DLD1 (cell line): Measurements from ENCODE around the gene CCDC197.

ENCODE experiments used
- in situ Hi-C: cut with HindIII; loops from 2 replicates; pipeline ENCODE4 v1.10.0; 2017; ENCODE audit warnings: low sequenced_read_pairs

Gene CCDC197

DNA sequence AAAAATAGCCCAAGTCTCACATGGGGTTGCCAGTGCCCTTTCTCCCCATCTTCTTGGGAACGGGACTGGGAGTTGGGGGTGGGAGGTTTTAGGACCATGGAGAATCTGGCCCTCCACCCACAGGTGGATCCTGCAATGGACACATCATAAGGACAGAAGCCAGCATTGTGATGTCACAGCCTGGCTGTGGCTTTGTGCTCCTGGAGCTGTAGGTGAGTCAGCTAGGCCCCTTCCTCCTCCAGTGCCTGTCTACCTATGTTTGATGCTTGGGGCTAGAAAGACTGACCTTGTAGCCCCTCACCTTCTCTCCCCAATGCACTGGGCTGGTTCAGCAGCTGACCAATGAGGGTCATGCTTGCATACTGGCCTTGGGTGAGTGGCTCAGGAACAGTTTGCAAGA, at the start of gene CCDC197:
Gene CCDC197 (plus strand): TSS at position 220 of the 400 bp plus-strand sequence. CDS start 831 bp downstream, outside the sequence.
- in situ Hi-C loops: no loop called here

DNA sequence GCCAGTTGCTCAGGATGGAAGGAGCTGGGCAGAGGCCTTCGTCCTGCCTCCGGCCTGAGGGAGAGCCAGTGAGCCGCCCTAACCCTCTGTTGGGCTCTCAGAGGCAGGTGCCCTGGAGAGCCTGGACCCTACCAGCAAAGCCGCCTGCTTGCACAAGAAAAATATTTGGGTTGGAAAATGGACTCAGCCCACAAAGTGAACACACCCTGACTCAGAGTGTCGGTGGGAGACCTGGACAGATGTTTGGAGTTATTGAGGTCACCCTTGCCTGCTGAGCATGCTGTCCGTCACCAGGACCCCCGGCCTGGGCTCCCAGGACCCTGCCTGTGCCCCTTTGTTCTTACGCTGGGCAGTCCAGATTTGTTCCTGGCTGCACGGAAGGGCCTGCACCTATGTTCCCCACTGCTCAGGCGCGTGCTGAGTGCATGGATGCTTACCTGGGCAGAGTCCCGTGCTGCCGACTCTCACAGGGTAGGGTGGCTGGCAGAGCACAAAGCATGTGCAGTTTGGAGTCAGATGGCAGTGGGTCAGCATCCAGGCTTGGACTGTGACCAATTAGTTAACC, 47.5 kb upstream of the CCDC197 start:
- in situ Hi-C loops: no loop called here

DNA sequence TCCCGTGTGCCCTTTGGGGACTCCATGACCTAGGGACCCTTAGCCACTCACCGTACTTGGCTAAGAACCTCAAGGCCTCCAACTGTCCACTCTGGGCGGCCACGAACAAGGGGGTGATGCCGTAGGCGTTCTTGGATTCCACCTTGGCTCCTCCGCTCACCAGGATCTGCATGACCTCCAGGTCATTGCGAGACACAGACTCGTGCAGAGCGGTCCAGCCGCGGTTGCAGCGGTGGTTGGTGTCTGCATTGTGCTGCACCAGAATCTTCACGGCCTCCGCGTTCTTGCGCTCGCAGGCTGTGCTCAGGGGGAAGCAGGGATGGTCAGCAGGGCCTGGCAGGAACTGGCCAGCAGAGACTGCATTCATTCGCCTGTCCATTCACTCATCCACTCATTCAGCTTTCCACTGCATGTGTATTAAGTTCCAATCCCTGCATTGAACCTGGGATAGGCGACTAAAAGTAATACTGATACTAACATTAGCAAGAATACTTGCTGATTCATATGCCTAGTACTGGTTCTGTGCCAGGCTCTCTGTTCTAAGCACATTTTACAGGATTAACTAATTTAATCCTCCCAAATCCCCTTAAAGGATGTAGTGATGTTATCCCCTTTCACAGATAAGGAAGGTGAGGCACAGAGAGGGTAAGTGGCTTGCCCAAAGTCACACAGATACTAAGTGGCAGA, 46.0 kb upstream of the CCDC197 start:
- in situ Hi-C loops: no loop called here

DNA sequence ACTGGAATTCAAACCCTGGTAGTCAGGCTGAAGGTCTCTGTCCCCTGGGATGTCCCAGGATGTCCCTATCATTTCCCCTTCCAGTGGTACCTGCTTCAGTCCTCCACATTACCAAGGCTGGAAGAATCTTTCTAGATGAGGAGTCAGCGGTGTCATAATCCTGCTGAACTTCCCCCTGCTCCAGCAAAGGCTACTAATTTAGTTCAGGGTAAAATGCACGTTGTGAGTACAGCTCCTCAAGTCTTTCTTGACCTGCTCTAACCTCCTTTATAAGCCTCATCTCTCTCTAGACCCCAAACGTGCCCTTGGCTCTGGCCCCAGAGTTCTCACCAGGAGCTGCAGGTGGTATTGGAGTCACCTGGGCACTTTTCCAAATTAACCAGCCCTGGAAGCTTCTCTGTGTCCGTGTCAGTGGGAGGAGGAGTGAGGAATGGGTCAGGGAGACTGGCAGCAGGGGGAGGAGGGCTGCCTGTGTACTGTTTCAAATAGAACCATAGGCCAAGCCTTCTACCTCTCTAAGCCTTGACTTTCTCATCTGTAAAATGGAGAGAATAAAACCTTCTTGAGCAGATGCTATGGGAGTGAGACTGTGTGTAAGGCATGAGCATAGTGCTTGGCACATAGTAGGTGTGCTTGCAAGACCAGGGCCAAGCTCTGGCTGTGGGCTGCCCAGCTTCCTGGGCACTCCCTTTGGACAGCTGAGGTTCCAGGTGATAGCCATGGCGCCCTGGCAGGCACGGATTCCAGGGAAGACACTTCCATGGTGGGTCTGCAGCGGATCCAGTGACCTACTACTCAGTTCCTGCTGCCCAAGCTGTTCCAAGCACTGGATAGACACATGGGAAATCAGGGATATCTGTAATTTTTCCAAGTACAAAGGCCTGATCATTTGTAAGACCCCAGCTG, 45.2 kb upstream of the CCDC197 start:
- in situ Hi-C loops: no loop called here

DNA sequence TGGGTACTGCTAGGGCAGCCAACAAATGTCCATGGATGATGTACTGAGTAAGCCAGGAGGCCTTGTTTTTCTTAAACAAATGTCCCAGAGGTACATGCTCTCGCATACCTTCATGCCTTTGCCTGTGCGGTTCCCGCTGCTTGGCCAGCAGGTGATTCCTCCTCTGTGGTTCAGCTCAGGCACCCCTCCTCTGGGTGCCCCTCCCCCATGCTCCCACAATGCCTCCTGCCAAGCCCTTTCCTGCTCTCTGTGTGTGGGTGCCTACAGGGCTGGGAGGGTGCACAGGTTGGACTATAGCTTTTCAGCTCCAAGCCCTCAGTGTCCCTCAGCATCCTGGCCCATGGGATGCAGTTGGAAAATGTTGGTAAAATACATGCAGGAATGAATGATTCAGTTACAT, 44.3 kb upstream of the CCDC197 start:
- in situ Hi-C loops: no loop called here

DNA sequence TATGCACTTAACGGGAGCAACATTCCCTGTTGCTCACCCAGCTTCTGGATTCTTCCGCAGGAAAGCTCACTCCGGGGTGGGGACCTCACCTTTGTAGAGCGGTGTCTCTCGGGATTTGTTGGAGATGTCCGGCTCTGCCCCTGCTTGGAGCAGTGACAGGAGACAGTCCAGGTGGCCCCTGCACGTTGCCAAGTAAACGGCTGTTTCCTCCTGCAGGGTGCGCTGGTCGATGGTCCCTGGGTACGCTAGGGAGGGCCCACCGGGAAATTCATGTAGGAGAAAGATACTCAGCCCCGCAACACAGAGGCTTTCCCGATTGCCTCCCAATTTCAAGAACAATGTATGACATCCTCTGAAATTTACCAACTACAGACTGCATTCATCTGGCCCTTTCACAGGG, 43.8 kb upstream of the CCDC197 start:
- in situ Hi-C loops: no loop called here

DNA sequence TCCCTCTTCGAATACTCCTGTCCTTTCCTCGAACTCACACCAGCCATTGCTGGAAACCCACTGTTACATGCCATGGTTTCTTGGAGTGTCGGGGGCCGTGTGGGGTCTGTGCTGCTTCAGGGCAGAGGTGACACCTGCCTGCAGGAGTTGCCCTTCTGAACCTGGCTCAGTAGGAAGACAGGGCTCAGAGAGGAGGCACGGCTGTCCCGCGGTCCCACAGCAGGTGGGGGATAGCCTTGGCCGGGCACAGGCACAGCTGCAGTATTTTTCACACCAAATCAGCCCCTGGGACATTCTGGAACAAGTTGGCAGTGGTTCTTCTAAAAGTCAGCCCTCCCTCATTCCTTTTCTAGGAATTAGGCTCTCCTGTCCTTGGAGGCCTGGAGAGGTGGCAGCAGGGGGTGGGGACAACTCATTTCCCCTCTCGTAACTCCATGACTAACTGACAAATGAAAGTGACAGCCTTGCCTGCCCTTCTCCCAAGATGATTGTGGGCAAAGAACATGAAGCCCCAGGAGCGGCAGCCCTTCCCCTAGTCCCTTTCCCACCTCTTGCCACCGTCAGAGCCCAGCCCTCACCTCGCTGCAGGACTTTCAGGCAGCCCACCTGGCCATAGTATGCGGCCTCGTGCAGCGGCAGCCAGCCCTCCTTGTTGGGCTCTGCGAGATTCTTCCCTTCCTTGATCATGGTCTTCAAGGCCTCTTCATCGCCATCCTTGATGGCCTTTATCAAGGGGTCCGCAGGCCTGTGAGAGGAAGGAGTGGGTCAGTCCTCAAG, 43.2 kb upstream of the CCDC197 start:
- in situ Hi-C loops: no loop called here

DNA sequence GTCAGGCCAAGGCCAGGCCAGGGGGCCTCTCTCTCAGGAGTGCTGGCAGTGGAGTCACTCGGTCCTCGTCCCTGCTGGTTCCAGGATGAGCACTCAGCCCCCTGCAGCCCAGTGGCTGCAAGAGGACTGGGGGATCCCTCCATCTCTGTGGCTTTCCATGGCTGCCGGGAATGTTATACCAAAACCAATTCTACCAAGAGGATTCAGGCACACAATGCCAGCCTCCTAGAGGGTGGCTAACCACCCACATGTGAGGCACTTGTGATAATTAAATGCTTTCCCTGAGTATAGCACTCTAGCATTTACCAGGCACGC, 42.6 kb upstream of the CCDC197 start:
- in situ Hi-C loops: no loop called here

DNA sequence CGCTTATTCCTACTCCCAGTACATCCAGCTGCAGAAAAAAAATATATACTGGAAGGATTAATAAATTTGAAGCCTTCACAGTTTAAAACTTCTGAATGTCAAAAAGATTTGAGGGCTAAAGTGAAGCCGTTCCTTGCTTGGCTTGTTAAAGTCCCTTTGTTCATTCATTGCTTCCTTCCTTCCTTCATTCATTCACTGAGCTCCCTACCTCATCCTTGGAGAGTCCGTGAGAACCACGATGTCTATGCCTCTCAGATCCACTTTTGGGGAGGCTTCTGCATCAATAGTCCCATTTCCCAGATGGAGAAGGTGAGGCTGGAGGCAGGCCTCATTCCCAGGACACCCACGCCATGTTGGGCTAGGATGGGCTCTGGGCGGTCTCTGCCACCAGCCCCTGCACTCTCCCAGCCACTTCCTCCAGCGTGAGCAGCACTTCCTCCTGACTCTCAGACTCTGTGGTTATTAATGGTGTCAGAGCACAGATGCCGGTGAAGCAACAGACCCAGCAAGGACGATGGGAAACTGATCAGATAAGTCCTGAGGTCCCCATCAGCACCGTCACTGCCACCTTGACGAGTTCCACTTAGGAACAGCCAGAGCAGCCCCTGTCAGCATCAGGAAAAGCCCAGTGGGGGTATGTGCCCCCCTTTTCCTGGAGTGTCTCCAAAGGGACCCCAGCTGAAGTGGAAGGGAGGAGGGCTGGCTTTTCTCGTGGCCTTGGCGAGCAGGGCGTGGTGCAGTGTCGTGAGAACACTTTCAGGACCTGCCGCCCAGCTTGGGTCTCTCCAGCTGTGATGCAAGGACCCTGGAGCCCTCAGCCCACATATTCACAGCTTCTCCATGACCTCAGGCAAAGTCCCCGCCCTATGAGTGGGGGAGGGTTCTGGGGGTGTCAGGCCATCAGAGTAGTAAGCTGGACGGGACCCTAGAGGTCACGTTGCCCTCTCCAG, 41.9 kb upstream of the CCDC197 start:
- in situ Hi-C loops: no loop called here

DNA sequence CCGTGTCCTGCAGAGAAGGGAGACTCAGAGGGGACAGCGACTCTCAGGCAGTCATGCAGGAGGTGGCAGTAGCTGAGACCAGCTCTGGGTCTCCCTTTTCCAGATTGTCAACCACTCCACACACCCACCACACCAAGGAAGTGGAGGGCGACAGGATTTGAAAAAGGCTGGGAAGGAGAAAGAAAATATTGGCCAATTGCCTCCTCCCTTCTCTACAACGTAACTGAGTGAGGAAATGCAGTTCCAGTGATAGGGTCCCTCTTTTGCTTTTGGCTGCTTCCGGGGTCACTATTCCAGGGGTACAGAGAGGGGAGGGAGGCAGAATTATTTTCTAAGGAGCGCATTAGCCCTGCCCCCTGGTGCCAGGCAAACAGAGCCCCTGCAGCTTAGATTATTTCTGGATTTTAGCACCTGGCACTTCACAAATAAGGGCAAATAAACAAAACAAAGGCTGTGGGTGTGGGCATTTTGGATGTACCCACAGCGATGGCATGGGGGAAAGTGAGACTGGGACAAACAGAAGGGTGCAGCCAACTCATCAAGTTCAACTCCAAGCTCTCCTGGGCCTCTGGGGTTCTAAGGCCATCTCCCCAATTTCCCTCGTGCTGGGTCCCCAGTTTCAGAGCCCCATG, 41.1 kb upstream of the CCDC197 start:
- in situ Hi-C loops: no loop called here

DNA sequence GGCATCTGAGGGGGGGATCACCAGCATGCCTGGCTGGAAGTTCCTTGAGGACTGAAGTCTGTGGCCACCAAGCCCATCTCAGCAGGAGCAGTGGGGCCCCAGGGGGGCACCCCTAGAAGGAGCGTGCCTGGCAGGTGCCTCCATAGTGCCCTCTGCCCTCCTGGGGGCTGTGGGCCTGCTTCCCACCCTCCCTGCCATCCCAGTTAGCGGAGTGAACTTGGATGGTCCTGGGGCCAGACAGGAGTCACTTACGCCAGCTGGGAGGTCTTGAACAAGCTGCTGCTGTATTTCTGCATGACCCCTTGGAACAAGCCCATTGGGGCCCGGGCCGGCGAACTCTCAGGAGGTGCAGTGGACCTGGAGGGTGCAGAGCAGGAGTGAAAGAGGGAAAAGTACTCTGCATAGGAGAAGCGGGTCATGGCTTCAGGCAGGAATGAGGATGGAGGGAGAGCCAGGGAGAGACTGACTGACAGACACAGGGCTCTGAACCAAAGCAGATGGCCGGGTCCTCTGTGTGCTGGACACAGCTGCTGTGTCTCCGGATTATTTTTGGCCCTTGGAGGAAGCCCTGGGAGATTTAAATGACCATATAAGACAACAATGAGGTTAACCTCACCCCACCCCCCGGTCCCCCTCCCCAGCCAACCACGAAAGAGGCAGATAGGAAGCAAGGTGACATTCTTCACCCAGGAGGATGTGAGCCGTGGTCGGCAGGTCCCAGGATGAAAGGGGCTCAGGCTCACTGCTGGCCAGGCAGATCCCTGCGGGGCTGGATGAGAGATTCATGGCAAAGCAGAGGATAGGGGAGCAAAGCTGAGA, 40.4 kb upstream of the CCDC197 start:
- in situ Hi-C loops: no loop called here

DNA sequence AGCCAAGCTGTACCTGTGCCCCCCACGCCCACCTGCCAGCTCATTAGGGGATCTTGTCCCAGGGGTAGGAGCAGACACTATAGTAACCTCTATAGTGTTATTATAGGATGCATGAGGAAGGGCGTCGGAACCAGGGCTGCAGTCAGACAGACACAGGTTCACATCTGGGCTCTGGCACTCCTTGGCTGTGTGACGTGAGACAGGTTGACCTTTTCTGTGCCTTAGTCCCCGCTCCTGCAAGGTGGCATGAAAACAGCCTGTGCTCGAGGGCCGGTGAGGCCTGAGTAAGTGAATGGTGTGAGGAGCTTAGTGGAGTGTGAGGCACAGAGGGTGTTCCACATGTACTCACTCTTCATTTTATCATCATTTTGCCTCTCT, 39.8 kb upstream of the CCDC197 start:
- in situ Hi-C loops: no loop called here

DNA sequence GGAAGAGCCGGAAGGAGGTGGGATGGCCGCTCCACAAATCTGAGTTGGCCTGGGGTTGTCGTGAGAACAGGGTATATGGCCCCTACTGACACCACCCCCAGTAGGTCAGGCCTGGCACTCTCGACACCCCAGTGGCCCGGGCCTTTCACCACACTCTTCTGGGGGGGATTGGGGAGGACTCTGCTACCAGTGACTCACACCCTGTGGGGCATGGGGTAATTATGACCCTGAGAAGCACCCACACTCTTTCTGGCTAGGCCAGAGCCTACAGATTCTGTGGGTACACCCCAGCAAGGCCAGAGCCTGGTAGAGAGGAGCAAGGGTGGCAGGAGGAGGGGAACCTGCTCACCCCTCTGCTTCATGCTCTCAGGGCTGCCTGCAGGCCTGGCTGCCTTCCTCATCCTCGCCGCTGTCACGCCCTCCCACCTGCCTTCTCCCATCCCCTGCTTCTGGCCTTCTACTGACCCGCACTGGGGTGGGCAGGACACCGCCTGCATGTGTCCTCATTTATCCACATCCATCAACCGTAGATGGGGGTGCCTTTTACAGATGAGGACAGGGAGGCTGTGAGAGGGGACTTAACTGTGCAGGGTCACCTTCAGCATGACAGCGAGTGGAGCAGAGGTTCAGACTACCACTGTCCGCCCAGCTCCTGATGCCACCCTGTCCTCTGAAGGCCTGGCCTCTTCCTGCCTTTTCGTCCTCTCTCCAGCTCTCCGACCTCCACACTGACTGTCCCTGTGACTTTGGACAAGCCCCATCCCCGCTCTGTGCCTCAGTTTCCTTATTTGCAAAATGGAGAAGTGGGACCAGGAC, 39.1 kb upstream of the CCDC197 start:
- in situ Hi-C loops: no loop called here

DNA sequence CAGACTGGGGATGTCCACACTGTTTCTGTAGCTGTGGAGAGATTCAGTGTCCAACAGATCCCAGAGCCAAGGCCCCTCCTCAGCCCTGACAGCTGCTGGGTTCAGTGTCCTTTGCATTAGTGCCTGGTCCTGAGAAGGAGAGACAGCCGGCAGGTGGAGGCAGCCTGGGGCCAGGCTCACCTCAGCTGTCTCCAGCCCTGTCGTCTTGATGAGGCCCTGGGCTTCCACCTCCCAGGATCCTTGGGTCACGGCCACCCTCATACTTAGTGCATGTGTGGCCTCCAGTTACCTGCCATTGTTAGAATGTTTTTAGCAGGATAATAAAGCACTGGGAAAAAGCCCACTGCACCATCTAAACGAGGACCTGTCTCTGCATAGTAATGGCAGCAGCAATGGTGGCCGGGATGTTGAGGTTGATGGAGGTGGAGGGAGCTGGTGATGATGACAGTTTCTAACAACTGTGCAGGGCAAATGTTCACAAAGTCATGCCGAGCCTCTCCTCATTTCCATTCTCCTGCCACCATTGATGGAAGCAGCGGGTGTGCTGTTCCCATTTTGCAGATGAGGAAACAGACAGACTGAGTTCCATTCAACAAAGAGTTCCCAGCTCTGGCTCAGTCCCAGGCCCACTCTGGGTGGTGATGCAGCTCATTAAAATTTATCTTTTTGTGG, 38.4 kb upstream of the CCDC197 start:
- in situ Hi-C loops: no loop called here

DNA sequence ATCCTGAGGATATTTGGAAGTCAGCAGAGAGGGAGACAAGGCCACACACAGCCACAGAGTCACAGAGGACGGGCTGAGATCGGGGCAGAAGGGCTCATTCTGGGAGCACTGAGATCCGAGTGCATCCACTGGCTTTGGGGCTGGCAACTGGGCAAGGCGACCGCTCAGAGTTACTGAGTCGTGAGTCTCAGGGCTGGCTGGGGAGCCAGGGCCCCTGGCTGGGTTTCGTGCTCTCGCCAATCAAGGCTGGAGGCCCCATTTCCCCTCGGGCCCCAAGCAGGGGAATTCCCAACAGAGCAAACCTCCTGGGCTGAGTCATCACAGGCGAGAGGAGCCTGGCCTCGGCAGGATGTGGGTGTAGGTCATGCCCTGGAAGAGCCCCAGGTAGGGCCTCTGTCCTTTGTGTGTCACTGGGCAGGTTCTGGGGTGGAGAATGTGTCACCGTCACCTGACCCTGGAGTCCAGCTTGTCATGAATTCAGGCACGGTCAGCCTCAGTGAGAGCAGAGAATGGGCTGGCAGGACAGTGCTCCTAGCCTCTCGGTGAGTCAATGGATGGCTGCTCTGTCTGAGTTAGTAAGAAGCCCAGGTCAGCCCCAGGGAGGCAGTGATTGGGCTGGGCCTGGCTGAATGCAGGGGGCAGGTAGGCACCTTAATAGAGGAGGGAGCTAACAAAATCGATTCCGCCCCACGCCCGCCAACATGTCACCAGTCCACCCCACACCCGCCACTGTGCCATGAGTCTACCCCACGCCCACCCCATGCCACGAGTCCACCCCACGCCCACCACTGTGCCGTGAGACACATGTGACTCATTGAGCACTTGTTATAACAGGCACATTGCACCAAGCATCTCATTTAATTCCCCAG, 37.6 kb upstream of the CCDC197 start:
- in situ Hi-C loops: no loop called here

DNA sequence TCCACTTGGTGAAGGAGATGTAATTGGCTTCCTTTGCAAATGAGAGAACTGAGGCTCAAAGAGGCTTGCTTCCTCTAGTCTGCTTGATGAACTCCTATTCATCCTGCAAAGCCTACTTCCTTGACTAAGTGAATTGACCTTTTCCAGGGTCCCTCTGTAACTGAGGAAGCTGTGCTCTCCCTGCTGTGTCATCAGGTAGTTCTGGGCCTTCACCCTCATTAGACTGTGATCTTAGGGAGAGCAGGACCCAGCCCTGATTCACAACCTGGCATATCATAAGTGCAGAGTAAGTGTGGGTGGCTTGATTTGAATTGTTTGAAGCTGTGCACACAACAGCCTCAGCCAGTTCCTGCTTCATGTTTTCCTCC, 37.0 kb upstream of the CCDC197 start:
- in situ Hi-C loops: no loop called here
